Lung (tissue), 12 donors: ENCODE results near the gene CLEC17A. TPM values are rescaled to one million over a fixed set of nuclear protein-coding genes. Genes with fewer than 3 reads are reported as not detected.

Source experiments
- ATAC-seq: fragments of 200-7000 bp; cut with Tn5 transposase; one replicate; pipeline ENCODE4 v1.9.1; 2020; ENCODE audit warnings: moderate number of reproducible peaks; ENCODE audit not compliant: insufficient read depth, low FRiP score
- DNase-seq, 3 donors: peaks; one replicate each; pipeline ENCODE4 v3.0.0-alpha.2; 2013 to 2017
- H3K27ac ChIP-seq, 2 donors: one replicate each; pipeline ENCODE4 v1.5.1; 2013; ENCODE audit warnings: mild to moderate bottlenecking in 2 of 2, moderate library complexity in 2 of 2, control low read depth in 1 of 2, inconsistent platforms in 1 of 2, low read depth in 1 of 2, low read length in 1 of 2
- H3K27me3 ChIP-seq, 3 donors: one replicate each; pipeline ENCODE4 v1.5.1; 2013; ENCODE audit warnings: low read length in 2 of 3; ENCODE audit not compliant: control insufficient read depth in 3 of 3, insufficient read depth in 3 of 3
- H3K36me3 ChIP-seq, 4 donors: one replicate each; pipeline ENCODE4 v1.5.1; 2013; ENCODE audit warnings: low read length in 4 of 4, mild to moderate bottlenecking in 1 of 4, moderate library complexity in 1 of 4; ENCODE audit not compliant: control insufficient read depth in 4 of 4, insufficient read depth in 4 of 4
- H3K4me1 ChIP-seq, 5 donors: one replicate each; pipeline ENCODE4 v1.5.1; 2013; ENCODE audit warnings: low read length in 5 of 5, mild to moderate bottlenecking in 2 of 5, moderate library complexity in 1 of 5; ENCODE audit not compliant: control insufficient read depth in 5 of 5, insufficient read depth in 5 of 5
- H3K4me3 ChIP-seq: one replicate; pipeline ENCODE4 v1.5.1; 2013; ENCODE audit warnings: mild to moderate bottlenecking, control low read depth, moderate library complexity
- H3K9ac ChIP-seq, 2 donors: one replicate each; pipeline ENCODE4 v1.5.1; 2013; ENCODE audit warnings: low read length in 2 of 2, control low read depth in 1 of 2; ENCODE audit not compliant: insufficient read depth in 1 of 2
- H3K9me3 ChIP-seq, 4 donors: one replicate each; pipeline ENCODE4 v1.5.1; 2013; ENCODE audit warnings: low read length in 3 of 4, mild to moderate bottlenecking in 1 of 4, moderate library complexity in 1 of 4; ENCODE audit not compliant: control insufficient read depth in 4 of 4, insufficient read depth in 3 of 4
- WGBS, 2 donors: extraction: QIAGEN DNeasy Blood & Tissue Kit; methylation state at CpG; one replicate each; pipeline ENCODE4 v1.1.7; 2013; 5-methylcytosine and 5-hydroxymethylcytosine counted together
- polyA plus RNA-seq, 2 donors: library from polyadenylated mRNA; stranded (reverse); fragments of 200-250 nt; gene quantifications; one replicate each; pipeline ENCODE4 v1.2.1, GENCODE V29; 2013
- total RNA-seq, 2 donors: library from RNA; depleted of rRNA in 1 of 2; stranded (reverse); fragments of >200 nt in 1 of 2; gene quantifications; one replicate each; pipeline ENCODE4 v1.2.1, GENCODE V29; 2014 to 2021
- TF ChIP-seq, protein P1 (sequence below): IDR thresholded peaks from 2 replicates; pipeline ENCODE4 v1.5.1; 2012; ENCODE audit warnings: mild to moderate bottlenecking; ENCODE audit errors: control extremely low read depth, extremely low read depth
- donor health status: control.
- donor health status: control.
- donor health status: Bipolar disorder and iron deficiency.
- donor health status: healthy.
- donor health status: DM: yes; HTN: yes; CAD: no.

The CLEC17A gene
- total and polyA plus RNA-seq, 4 donors = 0.08 to 2.3 (median 0.32) TPM

GRCh38 chr19:14648506-14648905 is 65.6 kb downstream of the CLEC17A start:
- no peak for DNase-seq
- H3K4me1 ChIP-seq = no peaks in the 10 kb centered on the region
- 91 to 98% methylated on average over 2 of the region's 2 CpGs for WGBS, 2 donors
- ATAC-seq = no peak
- no peaks in the 10 kb centered on the region for H3K27me3 ChIP-seq
- no peak overlapping the region for H3K27ac ChIP-seq
- TF ChIP-seq, protein P1, sequence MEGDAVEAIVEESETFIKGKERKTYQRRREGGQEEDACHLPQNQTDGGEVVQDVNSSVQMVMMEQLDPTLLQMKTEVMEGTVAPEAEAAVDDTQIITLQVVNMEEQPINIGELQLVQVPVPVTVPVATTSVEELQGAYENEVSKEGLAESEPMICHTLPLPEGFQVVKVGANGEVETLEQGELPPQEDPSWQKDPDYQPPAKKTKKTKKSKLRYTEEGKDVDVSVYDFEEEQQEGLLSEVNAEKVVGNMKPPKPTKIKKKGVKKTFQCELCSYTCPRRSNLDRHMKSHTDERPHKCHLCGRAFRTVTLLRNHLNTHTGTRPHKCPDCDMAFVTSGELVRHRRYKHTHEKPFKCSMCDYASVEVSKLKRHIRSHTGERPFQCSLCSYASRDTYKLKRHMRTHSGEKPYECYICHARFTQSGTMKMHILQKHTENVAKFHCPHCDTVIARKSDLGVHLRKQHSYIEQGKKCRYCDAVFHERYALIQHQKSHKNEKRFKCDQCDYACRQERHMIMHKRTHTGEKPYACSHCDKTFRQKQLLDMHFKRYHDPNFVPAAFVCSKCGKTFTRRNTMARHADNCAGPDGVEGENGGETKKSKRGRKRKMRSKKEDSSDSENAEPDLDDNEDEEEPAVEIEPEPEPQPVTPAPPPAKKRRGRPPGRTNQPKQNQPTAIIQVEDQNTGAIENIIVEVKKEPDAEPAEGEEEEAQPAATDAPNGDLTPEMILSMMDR = no peak
- no peak overlapping the region for H3K4me3 ChIP-seq
- H3K36me3 ChIP-seq = no peaks in the 10 kb centered on the region
- no peak overlapping the region for H3K9ac ChIP-seq
- H3K9me3 ChIP-seq = peaks cover 0 to 6% (median 0%) of the 10 kb centered on the region in 4 donors

GRCh38 chr19:14649020-14649419 is 66.1 kb downstream of the CLEC17A start:
- Histone ChIP-seq H3K4me3 (no peak overlapping the region), H3K9ac (no peak overlapping the region), H3K9me3 (peaks cover 0 to 5% (median 0%) of the 10 kb centered on the region in 4 donors), H3K27me3 (no peaks in the 10 kb centered on the region), H3K27ac (no peak overlapping the region), H3K36me3 (no peaks in the 10 kb centered on the region), H3K4me1 (no peaks in the 10 kb centered on the region)
- WGBS, 2 donors = 74 to 83% methylated on average over 4 of the region's 4 CpGs
- TF ChIP-seq, protein P1 = no peak
- DNase-seq (no peak), ATAC-seq (no peak)

DNA sequence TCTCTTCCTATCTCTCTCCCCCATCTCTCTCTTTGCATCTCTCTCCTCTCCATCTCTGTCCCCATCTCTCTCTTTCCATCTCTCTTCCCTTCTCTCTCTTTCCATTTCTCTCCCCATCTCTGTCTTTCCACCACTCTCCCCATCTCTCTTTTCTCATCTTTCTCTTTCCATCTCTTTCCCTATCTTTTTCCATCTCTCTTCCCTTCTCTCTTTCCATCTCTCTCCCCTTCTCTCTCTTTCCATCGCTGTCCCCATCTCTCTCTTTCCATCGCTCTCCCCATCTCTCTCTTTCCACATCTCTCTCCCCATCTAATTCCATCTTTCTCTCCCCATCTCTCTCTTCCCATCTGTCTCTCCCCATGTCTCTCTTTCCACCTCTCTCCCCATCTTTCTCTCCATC is 67.3 kb downstream of the CLEC17A start:
- no peak overlapping the region for H3K9ac ChIP-seq
- H3K4me3 ChIP-seq = no peak overlapping the region
- ATAC-seq (no peak), DNase-seq (no peak)
- H3K27ac ChIP-seq = no peak overlapping the region
- TF ChIP-seq, protein P1 = no peak
- no peaks in the 10 kb centered on the region for H3K27me3 ChIP-seq
- H3K36me3 ChIP-seq = no peaks in the 10 kb centered on the region
- no peaks in the 10 kb centered on the region for H3K9me3 ChIP-seq
- 67 to 87% methylated on average over 2 of the region's 2 CpGs for WGBS, 2 donors
- no peaks in the 10 kb centered on the region for H3K4me1 ChIP-seq
